ENCODE results near the gene EML1.

The EML1 gene

GRCh38 chr14:99928963-99929362, 135.8 kb downstream of the EML1 start:
- DNase-seq (ENCODE audit: low read depth, low spot score) = no peak
- no peak for TF ChIP-seq CTCF (IDR thresholded peaks at IDR 0.05; ENCODE audit: low read depth, low read length)
- in situ Hi-C loops (cut with HindIII; ENCODE audit: low sequenced_read_pairs) = no loop called here
- H3K4me3 ChIP-seq (ENCODE audit: low read depth, low read length) = no peak overlapping the region

- in situ Hi-C loops (cut with HindIII; ENCODE audit: low sequenced_read_pairs) = no loop called here
These were observed 136.4 kb downstream of the EML1 start for GRCh38 chr14:99929601-99930000.

GRCh38 chr14:99930420-99931274, 137.4 kb downstream of the EML1 start:
- TF ChIP-seq CTCF (IDR thresholded peaks at IDR 0.05; ENCODE audit: low read depth, low read length) = no peak
- in situ Hi-C loops (cut with HindIII; ENCODE audit: low sequenced_read_pairs) = no loop called here
- H3K4me3 ChIP-seq (ENCODE audit: low read depth, low read length) = no peak overlapping the region
- no peak for DNase-seq (ENCODE audit: low read depth, low spot score)

More at GRCh38 chr14:99929601-99930000, 136.4 kb downstream of the EML1 start:
- no peak overlapping the region for H3K4me3 ChIP-seq (ENCODE audit: low read depth, low read length)
- no peak for DNase-seq (ENCODE audit: low read depth, low spot score)
- no peak for TF ChIP-seq CTCF (IDR thresholded peaks at IDR 0.05; ENCODE audit: low read depth, low read length)

- DNase-seq (ENCODE audit: low read depth, low spot score) = no peak
- no peak for TF ChIP-seq CTCF (IDR thresholded peaks at IDR 0.05; ENCODE audit: low read depth, low read length)
These were observed 138.1 kb downstream of the EML1 start for GRCh38 chr14:99931308-99931707.

GRCh38 chr14:99936056-99936455, 142.8 kb downstream of the EML1 start:
- no peak for TF ChIP-seq CTCF (IDR thresholded peaks at IDR 0.05; ENCODE audit: low read depth, low read length)
- in situ Hi-C loops (cut with HindIII; ENCODE audit: low sequenced_read_pairs) = no loop called here
- DNase-seq (ENCODE audit: low read depth, low spot score) = peak; percentile 31

More at GRCh38 chr14:99931308-99931707, 138.1 kb downstream of the EML1 start:
- H3K4me3 ChIP-seq (ENCODE audit: low read depth, low read length) = no peak overlapping the region
- in situ Hi-C loops (cut with HindIII; ENCODE audit: low sequenced_read_pairs) = no loop called here

GRCh38 chr14:99936738-99937474, 143.7 kb downstream of the EML1 start:
- in situ Hi-C loops (cut with HindIII; ENCODE audit: low sequenced_read_pairs) = no loop called here
- TF ChIP-seq CTCF (IDR thresholded peaks at IDR 0.05; ENCODE audit: low read depth, low read length) = no peak
- H3K4me3 ChIP-seq (ENCODE audit: low read depth, low read length) = no peak overlapping the region
- no peak for DNase-seq (ENCODE audit: low read depth, low spot score)

More at GRCh38 chr14:99936056-99936455, 142.8 kb downstream of the EML1 start:
- H3K4me3 ChIP-seq (ENCODE audit: low read depth, low read length) = no peak overlapping the region
